Testis (tissue), 3 donors: ENCODE data around the gene IRF7. TPM values are rescaled to one million over a fixed set of nuclear protein-coding genes. Genes with fewer than 3 reads are reported as not detected.

Experiments used
- DNase-seq: peaks from one replicate; pipeline ENCODE4 v3.0.0-alpha.2; 2019
- H3K27ac ChIP-seq, 2 donors: fragments of 200-600 bp; sonication (generic); one replicate each; pipeline ENCODE4 v1.5.1; 2019
- H3K27me3 ChIP-seq: fragments of 200-600 bp; sonication (generic); one replicate; pipeline ENCODE4 v1.5.1; 2019
- H3K36me3 ChIP-seq: fragments of 200-600 bp; sonication (generic); one replicate; pipeline ENCODE4 v1.5.1; 2017; ENCODE audit warnings: low read depth; ENCODE audit errors: missing control alignments
- H3K4me1 ChIP-seq: fragments of 200-600 bp; sonication (generic); one replicate; pipeline ENCODE4 v1.5.1; 2019
- H3K4me3 ChIP-seq, 2 donors: fragments of 200-600 bp; sonication (generic); one replicate each; pipeline ENCODE4 v1.5.1; 2017 to 2019
- H3K9me3 ChIP-seq: fragments of 200-600 bp; sonication (generic); one replicate; pipeline ENCODE4 v1.5.1; 2017
- CTCF ChIP-seq, 3 experiments: fragments of 450-650 bp in 2 of 3; fragments of 200-600 bp in 1 of 3; sonication (generic) in 1 of 3; IDR thresholded peaks; one replicate each; pipeline ENCODE4 v1.5.1; 2016 to 2019; ENCODE audit warnings: antibody characterized with exemption in 3 of 3, mild to moderate bottlenecking in 2 of 3, moderate library complexity in 1 of 3
- POLR2A ChIP-seq: fragments of 450-650 bp; IDR thresholded peaks from one replicate; pipeline ENCODE4 v1.6.1; 2017; ENCODE audit warnings: antibody characterized with exemption, mild to moderate bottlenecking, moderate library complexity
- WGBS, 2 donors: methylation state at CpG; one replicate each; pipeline ENCODE4 v1.1.5; 2018; 5-methylcytosine and 5-hydroxymethylcytosine counted together
- intact Hi-C: fragments of 100-400 bp; cut with DNase I; formaldehyde crosslinking; loops from one replicate; pipeline ENCODE4 v1.15.1; 2023; ENCODE audit warnings: low total_unique reads
- polyA plus RNA-seq: library from polyadenylated mRNA; stranded (reverse); fragments of 350-450 nt; fragmentation: Illumina TruSeq; extraction: RNeasy Lipid Tissue Mini Kit (QIAGEN cat#74804); gene quantifications from one replicate; pipeline ENCODE4 v1.2.3, GENCODE V29; 2014; ENCODE audit warnings: low read depth, low replicate concordance; ENCODE audit not compliant: insufficient read depth
- total RNA-seq, 2 donors: library from RNA; depleted of rRNA; stranded (reverse); fragments of >200 nt; gene quantifications; one replicate each; pipeline ENCODE4 v1.2.3, GENCODE V29; 2016

Gene IRF7
- total and polyA plus RNA-seq, 3 donors from 2014 or later = 9.9 to 30.1 (median 13.0) TPM

GRCh38 chr11:579830-580601 lies 35.7 kb downstream of the IRF7 start:
- Histone ChIP-seq H3K9me3 (no peaks in the 10 kb centered on the region), H3K27me3 (no peaks in the 10 kb centered on the region), H3K27ac (no peak overlapping the region), H3K4me1 (peaks cover 35% of the 10 kb centered on the region), H3K36me3 (no peaks in the 10 kb centered on the region), H3K4me3 (no peak overlapping the region)
- intact Hi-C loops = no loop called here
- DNase-seq = peak; percentile 38
- WGBS, 2 donors = 58 to 60% methylated on average over 20 of the region's 20 CpGs
- TF ChIP-seq POLR2A (no peak), CTCF (IDR thresholded peaks at IDR 0.05) (no peak)

- WGBS, 2 donors = 63 to 77% methylated on average over 17 to 21 of the region's 21 CpGs
- no peak overlapping the region for H3K4me3 ChIP-seq
- H3K9me3 ChIP-seq = no peaks in the 10 kb centered on the region
- peak overlapping the region in 1 of 2 donors; percentile 1 for H3K27ac ChIP-seq
- intact Hi-C loops = no loop called here
- no peaks in the 10 kb centered on the region for H3K27me3 ChIP-seq
- peaks cover 44% of the 10 kb centered on the region for H3K4me1 ChIP-seq
- TF ChIP-seq CTCF (IDR thresholded peaks at IDR 0.05) (no peak), POLR2A (no peak)
- no peak for DNase-seq
- H3K36me3 ChIP-seq = no peaks in the 10 kb centered on the region
These were observed 37.3 kb downstream of the IRF7 start for GRCh38 chr11:578276-579035.

GRCh38 chr11:577611-577894 lies 38.2 kb downstream of the IRF7 start:
- intact Hi-C loops = no loop called here

GRCh38 chr11:576811-577610 lies 38.7 kb downstream of the IRF7 start:
- H3K36me3 ChIP-seq = no peaks in the 10 kb centered on the region
- peak overlapping the region in 1 of 2 donors; percentile 92 for H3K27ac ChIP-seq
- H3K4me1 ChIP-seq = peaks cover 51% of the 10 kb centered on the region
- 2 to 4% methylated on average over 19 to 36 of the region's 48 CpGs for WGBS, 2 donors
- intact Hi-C loops = no loop called here
- peak overlapping the region; percentile 80 to 86 for H3K4me3 ChIP-seq
- H3K9me3 ChIP-seq = no peaks in the 10 kb centered on the region
- no peaks in the 10 kb centered on the region for H3K27me3 ChIP-seq
- DNase-seq = no peak
- TF ChIP-seq CTCF (IDR thresholded peaks at IDR 0.05) (no peak), POLR2A (no peak)

More at GRCh38 chr11:577611-577894, 38.2 kb downstream of the IRF7 start:
- no peak for TF ChIP-seq POLR2A
- TF ChIP-seq CTCF (IDR thresholded peaks at IDR 0.05) = no peak
- no peak for DNase-seq
- Histone ChIP-seq H3K27me3 (no peaks in the 10 kb centered on the region), H3K36me3 (no peaks in the 10 kb centered on the region), H3K4me3 (peak overlapping the region; percentile 80 to 86), H3K27ac (no peak overlapping the region), H3K9me3 (no peaks in the 10 kb centered on the region), H3K4me1 (peaks cover 51% of the 10 kb centered on the region)
- WGBS, 2 donors = 29 to 34% methylated on average over 6 of the region's 6 CpGs
